ENCODE measurements around the gene HERC2.

DNA sequence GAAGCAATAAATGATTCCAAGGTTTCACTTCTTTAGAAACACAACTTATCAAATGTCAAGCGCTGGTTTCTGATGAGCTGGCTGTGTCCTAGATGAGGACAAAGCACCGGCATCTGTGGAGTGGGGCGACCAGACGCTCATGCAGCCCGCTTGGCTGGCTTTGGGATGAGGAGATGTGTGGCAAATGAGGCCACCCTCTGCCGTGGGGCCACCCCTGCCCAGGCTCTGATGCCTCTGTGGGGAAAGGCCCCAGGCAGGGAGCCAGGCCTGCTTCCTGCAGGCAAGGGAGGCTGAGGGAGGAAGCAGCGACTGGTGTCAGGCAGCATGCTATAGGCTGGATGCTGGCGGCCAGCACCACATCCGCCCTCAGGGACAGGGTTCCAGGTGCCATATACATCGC, 102.9 kb downstream of the HERC2 start:
- TF ChIP-seq, protein P1, sequence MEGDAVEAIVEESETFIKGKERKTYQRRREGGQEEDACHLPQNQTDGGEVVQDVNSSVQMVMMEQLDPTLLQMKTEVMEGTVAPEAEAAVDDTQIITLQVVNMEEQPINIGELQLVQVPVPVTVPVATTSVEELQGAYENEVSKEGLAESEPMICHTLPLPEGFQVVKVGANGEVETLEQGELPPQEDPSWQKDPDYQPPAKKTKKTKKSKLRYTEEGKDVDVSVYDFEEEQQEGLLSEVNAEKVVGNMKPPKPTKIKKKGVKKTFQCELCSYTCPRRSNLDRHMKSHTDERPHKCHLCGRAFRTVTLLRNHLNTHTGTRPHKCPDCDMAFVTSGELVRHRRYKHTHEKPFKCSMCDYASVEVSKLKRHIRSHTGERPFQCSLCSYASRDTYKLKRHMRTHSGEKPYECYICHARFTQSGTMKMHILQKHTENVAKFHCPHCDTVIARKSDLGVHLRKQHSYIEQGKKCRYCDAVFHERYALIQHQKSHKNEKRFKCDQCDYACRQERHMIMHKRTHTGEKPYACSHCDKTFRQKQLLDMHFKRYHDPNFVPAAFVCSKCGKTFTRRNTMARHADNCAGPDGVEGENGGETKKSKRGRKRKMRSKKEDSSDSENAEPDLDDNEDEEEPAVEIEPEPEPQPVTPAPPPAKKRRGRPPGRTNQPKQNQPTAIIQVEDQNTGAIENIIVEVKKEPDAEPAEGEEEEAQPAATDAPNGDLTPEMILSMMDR (IDR thresholded peaks at IDR 0.05) = no peak
- no peak for TF ChIP-seq ZFX (IDR thresholded peaks at IDR 0.05; ENCODE audit: borderline replicate concordance)
